ENCODE measurements around the gene SFTPA1. TPM values are rescaled to one million over a fixed set of nuclear protein-coding genes. Genes with fewer than 3 reads are reported as not detected.

Gene SFTPA1
- total and polyA plus RNA-seq, 2 of the 13 experiments (the other 11 are each of a cell fraction or from before 2014, with no cell fraction given): not detected

- Histone ChIP-seq H3K36me3 (replicated peaks in 1 of 2; ENCODE audit: control insufficient read depth in 1 of 2, insufficient read depth in 2 of 2, low read length in 2 of 2) (no peaks in the 10 kb centered on the region), H3K27me3 (ENCODE audit: control insufficient read depth in 1 of 2, insufficient read depth in 2 of 2, low read length in 2 of 2) (peaks cover 0 to 12% of the 10 kb centered on the region in 2 experiments; a peak in 3 of 5 replicates), H3K27ac (ENCODE audit: extremely low read length, insufficient read depth, low read length) (no peak overlapping the region), H3K9ac (ENCODE audit: insufficient read depth, low read depth, low read length) (no peak overlapping the region), H4K20me1 (ENCODE audit: insufficient read depth, low read length) (peaks cover 3% of the 10 kb centered on the region; the same call in 1 of the 2 replicates), H3K4me3 (replicated peaks in 1 of 3; ENCODE audit: insufficient read depth in 1 of 3, low read depth in 2 of 3, low read length in 3 of 3) (no peak overlapping the region), H3K4me2 (ENCODE audit: low read depth, low read length) (no peak overlapping the region), H3K4me1 (ENCODE audit: insufficient read depth, low read length) (no peaks in the 10 kb centered on the region), H3K9me3 (ENCODE audit: low read length) (no peaks in the 10 kb centered on the region), H2AFZ (ENCODE audit: low read length) (no peak overlapping the region), H3K79me2 (ENCODE audit: insufficient read depth, low read length) (no peaks in the 10 kb centered on the region)
- POLR2A ChIA-PET: no interaction called here
- peak; percentile 51 for FAIRE-seq
- 33% methylated on average over 20 of the region's 20 CpGs for WGBS (ENCODE audit: low lambda C conversion rate)
- CTCF ChIA-PET (ENCODE audit: low intra/inter-chr PET ratio, low total read pairs): interaction anchor here (1.4 to 1.8 kb wide), 2 partner anchors 47 to 72 kb away, joined by 10 to 13 read pairs; no protein-coding TSS in a partner anchor
- peak; percentile 46 for DNase-seq (ENCODE audit: low spot score)
- in situ Hi-C loops (cut with HindIII; ENCODE audit: extremely low pct_ligation_motif_present, low pct_unique_long_range_greater_than_20kb): loop anchor here (5.0 kb wide), 1 partner anchor 41 kb away; no protein-coding TSS in a partner anchor
- intact Hi-C loops (cut with micrococcal nuclease; ENCODE audit: unreplicated experiment): loop anchor here (1.0 to 2.0 kb wide), 2 partner anchors 46 to 72 kb away; no protein-coding TSS in a partner anchor
- ATAC-seq: peak; percentile 93
- BruUV-seq (replicated peaks): no TSS peak
- TF ChIP-seq HOXA3 (CRISPR knock-in tag; IDR thresholded peaks at IDR 0.05) (no peak), ZNF496 (CRISPR knock-in tag; IDR thresholded peaks at IDR 0.05; ENCODE audit: insufficient replicate concordance) (no peak), IRF2 (CRISPR knock-in tag; IDR thresholded peaks at IDR 0.05) (peak; percentile 37; the same call in 1 of the 2 replicates), TOPORS (CRISPR knock-in tag; IDR thresholded peaks at IDR 0.05) (no peak), PAXIP1 (CRISPR knock-in tag; conservative IDR thresholded peaks at IDR 0.05) (no peak), CERS6 (CRISPR knock-in tag; IDR thresholded peaks at IDR 0.05) (no peak), ZNF691 (CRISPR knock-in tag; IDR thresholded peaks at IDR 0.05; ENCODE audit: borderline replicate concordance, low read depth) (no peak), ZFP37 (CRISPR knock-in tag; IDR thresholded peaks at IDR 0.05; ENCODE audit: borderline replicate concordance) (no peak), SMAD9 (CRISPR knock-in tag; IDR thresholded peaks at IDR 0.05) (no peak), CTCF (CRISPR knock-in tag; IDR thresholded peaks at IDR 0.05) (peak; percentile 82), ZNF18 (CRISPR knock-in tag; IDR thresholded peaks at IDR 0.05; ENCODE audit: insufficient replicate concordance) (no peak), KDM2A (CRISPR knock-in tag; IDR thresholded peaks at IDR 0.05; ENCODE audit: borderline replicate concordance, low read depth) (0 out of 2 replicates have a peak, but pooled peaks have one; percentile 38), ZNF3 (CRISPR knock-in tag; IDR thresholded peaks at IDR 0.05) (peak; percentile 51; the same call in 1 of the 2 replicates)
These were observed 2.0 kb upstream of the SFTPA1 start for GRCh38 chr10:79608505-79609375.
